PC-3 (cell line): ENCODE results near the gene HOXC10. TPM values are rescaled to one million over a fixed set of nuclear protein-coding genes. Genes with fewer than 3 reads are reported as not detected.
A peak's percentile ranks its signal among the peaks of the same experiment; 100 is the strongest.

ENCODE experiments used
- ATAC-seq: fragments of 200-7000 bp; cut with Tn5 transposase; 2 replicates; pipeline ENCODE4 v1.9.1; 2020; ENCODE audit warnings: mild to moderate bottlenecking, moderate library complexity
- BruUV-seq: library from RNA; stranded (reverse); fragments of 400-500 nt; replicated peaks from 2 replicates; lab custom pipeline; 2021; lab: Mats Ljungman, UMichigan
- CTCF ChIA-PET: fragments of 300-600 bp; sonication (Branson Sonifier 250); formaldehyde crosslinking; loops from one replicate; lab custom pipeline; 2022; ENCODE audit warnings: antibody characterized with exemption; lab: Charles Lee
- POLR2A ChIA-PET: fragments of 300-600 bp; sonication (Branson Sonifier 250); formaldehyde crosslinking; loops from one replicate; lab custom pipeline; 2022; ENCODE audit warnings: antibody characterized with exemption; ENCODE audit not compliant: unreplicated experiment; lab: Charles Lee
- DNase-seq: peaks from one replicate; pipeline ENCODE4 v3.0.0-alpha.2; 2015
- H2AFZ ChIP-seq: fragments of 300-600 bp; sonication (generic); 2 replicates; pipeline ENCODE4 v1.6.0; 2016; ENCODE audit warnings: antibody characterized with exemption, low read length
- H3F3A ChIP-seq: fragments of 300-600 bp; sonication (generic); one replicate; pipeline ENCODE4 v1.6.0; 2017; ENCODE audit warnings: antibody characterized with exemption, low read length, control low read depth, mild to moderate bottlenecking; ENCODE audit not compliant: unreplicated experiment
- H3K27ac ChIP-seq: fragments of 300-600 bp; sonication (generic); 2 replicates; pipeline ENCODE4 v1.5.1; 2016; ENCODE audit warnings: mild to moderate bottlenecking, low read length
- H3K27me3 ChIP-seq: fragments of 300-600 bp; sonication (generic); 2 replicates; pipeline ENCODE4 v1.6.1; 2016; ENCODE audit warnings: low read length, mixed read lengths
- H3K36me3 ChIP-seq: fragments of 300-600 bp; sonication (generic); 2 replicates; pipeline ENCODE4 v1.6.1; 2016; ENCODE audit warnings: low read depth, mixed run types, low read length, mixed read lengths
- H3K4me1 ChIP-seq: fragments of 300-600 bp; sonication (generic); 2 replicates; pipeline ENCODE4 v1.5.1; 2016; ENCODE audit warnings: low read length; ENCODE audit not compliant: insufficient read depth
- H3K4me2 ChIP-seq: fragments of 300-600 bp; sonication (generic); 2 replicates; pipeline ENCODE4 v1.6.0; 2016; ENCODE audit warnings: low read length
- H3K4me3 ChIP-seq: fragments of 300-600 bp; sonication (generic); 2 replicates; pipeline ENCODE4 v1.5.1; 2016; ENCODE audit warnings: mild to moderate bottlenecking, low read length, mixed read lengths
- H3K79me2 ChIP-seq: fragments of 300-600 bp; sonication (generic); 2 replicates; pipeline ENCODE4 v1.6.1; 2017; ENCODE audit warnings: low read length, mixed read lengths
- H3K9ac ChIP-seq: fragments of 300-600 bp; sonication (generic); 2 replicates; pipeline ENCODE4 v1.6.0; 2016; ENCODE audit warnings: mild to moderate bottlenecking, low read length
- H3K9me2 ChIP-seq: fragments of 300-600 bp; sonication (generic); replicated peaks from 2 replicates; pipeline ENCODE4 v1.6.1; 2016; ENCODE audit warnings: mixed run types, low read length, mixed read lengths
- H3K9me3 ChIP-seq: fragments of 300-600 bp; sonication (generic); 2 replicates; pipeline ENCODE4 v1.6.1; 2016; ENCODE audit warnings: low read length, mixed read lengths
- H4K20me1 ChIP-seq: fragments of 300-600 bp; sonication (generic); 2 replicates; pipeline ENCODE4 v1.6.1; 2016; ENCODE audit warnings: low read length, mixed read lengths
- EZH2 ChIP-seq: fragments of 300-600 bp; sonication (generic); IDR thresholded peaks from one replicate; pipeline ENCODE4 v1.6.1; 2017; ENCODE audit warnings: antibody characterized with exemption, mild to moderate bottlenecking, low read length; ENCODE audit not compliant: unreplicated experiment
- EZH2phosphoT487 ChIP-seq: fragments of 300-600 bp; sonication (generic); IDR thresholded peaks from 2 replicates; pipeline ENCODE4 v1.6.1; 2018; ENCODE audit warnings: mild to moderate bottlenecking, antibody characterized with exemption, low read length, borderline replicate concordance
- intact Hi-C: fragments of 100-400 bp; cut with micrococcal nuclease; formaldehyde crosslinking; loops from 2 replicates; pipeline ENCODE4 v1.9.0; 2023
- total RNA-seq: library from RNA; depleted of rRNA; stranded (reverse); fragments of >200 nt; gene quantifications from 2 replicates; pipeline ENCODE4 v1.2.3, GENCODE V29; 2014
- TF ChIP-seq, protein P1 (sequence below): fragments of 300-600 bp; sonication (generic); conservative IDR thresholded peaks from 2 replicates; pipeline ENCODE4 v1.5.1; 2017; ENCODE audit warnings: antibody characterized with exemption, low read depth, mild to moderate bottlenecking, low read length

HOXC10 gene
- total RNA-seq, 1 experiment from 2014 or later: 0.69 TPM

DNA sequence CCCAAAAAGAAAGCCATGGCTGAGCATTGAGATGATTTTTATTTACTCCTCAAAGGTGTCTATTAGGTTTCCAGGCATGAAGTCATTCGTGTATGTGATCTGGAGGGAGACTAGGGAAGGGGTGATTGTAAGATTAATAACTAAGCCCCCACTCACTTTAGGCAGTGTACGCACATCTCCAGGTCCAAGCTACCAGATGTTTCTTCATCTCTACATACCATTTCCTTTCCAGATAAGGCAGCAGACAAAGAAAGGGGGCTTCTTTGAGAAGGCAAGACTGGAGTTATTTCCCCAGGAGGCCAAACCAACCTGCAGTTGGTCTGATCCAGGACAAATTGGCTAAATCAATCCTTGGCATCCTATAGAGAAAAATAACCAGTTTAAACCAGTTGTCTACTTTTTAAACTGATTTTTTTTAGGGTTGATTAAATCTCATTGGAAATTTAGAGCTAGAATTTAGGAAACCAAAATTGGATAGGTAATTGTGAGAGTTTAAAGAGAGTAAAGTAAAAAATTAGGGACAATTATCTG is 42.4 kb upstream of the HOXC10 start:
- H3K36me3 ChIP-seq: peaks cover 8% of the 10 kb centered on the region; the same call in 1 of the 2 replicates
- H3K27me3 ChIP-seq: no peaks in the 10 kb centered on the region
- CTCF ChIA-PET: no interaction called here
- no TSS peak for BruUV-seq
- POLR2A ChIA-PET: no interaction called here
- no peak overlapping the region for H3K27ac ChIP-seq
- H3F3A ChIP-seq: no peaks in the 10 kb centered on the region
- intact Hi-C loops: loop anchor here (5.0 kb wide), 1 partner anchor 45 kb away; the partner anchor contains the start of gene HOXC10
- H4K20me1 ChIP-seq: no peaks in the 10 kb centered on the region
- no peak overlapping the region for H3K9ac ChIP-seq
- H3K9me2 ChIP-seq: no peaks in the 10 kb centered on the region
- H3K4me3 ChIP-seq: peak overlapping the region; percentile 36; the same call in 1 of the 2 replicates
- ATAC-seq (no peak), DNase-seq (no peak)
- peaks cover 57% of the 10 kb centered on the region for H3K79me2 ChIP-seq
- TF ChIP-seq EZH2 (no peak), EZH2phosphoT487 (no peak)
- TF ChIP-seq, protein P1, sequence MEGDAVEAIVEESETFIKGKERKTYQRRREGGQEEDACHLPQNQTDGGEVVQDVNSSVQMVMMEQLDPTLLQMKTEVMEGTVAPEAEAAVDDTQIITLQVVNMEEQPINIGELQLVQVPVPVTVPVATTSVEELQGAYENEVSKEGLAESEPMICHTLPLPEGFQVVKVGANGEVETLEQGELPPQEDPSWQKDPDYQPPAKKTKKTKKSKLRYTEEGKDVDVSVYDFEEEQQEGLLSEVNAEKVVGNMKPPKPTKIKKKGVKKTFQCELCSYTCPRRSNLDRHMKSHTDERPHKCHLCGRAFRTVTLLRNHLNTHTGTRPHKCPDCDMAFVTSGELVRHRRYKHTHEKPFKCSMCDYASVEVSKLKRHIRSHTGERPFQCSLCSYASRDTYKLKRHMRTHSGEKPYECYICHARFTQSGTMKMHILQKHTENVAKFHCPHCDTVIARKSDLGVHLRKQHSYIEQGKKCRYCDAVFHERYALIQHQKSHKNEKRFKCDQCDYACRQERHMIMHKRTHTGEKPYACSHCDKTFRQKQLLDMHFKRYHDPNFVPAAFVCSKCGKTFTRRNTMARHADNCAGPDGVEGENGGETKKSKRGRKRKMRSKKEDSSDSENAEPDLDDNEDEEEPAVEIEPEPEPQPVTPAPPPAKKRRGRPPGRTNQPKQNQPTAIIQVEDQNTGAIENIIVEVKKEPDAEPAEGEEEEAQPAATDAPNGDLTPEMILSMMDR: no peak
- peak overlapping the region; percentile 52 for H3K4me2 ChIP-seq
- H3K4me1 ChIP-seq: peaks cover 30% of the 10 kb centered on the region
- H2AFZ ChIP-seq: no peak overlapping the region
- no peaks in the 10 kb centered on the region for H3K9me3 ChIP-seq

DNA sequence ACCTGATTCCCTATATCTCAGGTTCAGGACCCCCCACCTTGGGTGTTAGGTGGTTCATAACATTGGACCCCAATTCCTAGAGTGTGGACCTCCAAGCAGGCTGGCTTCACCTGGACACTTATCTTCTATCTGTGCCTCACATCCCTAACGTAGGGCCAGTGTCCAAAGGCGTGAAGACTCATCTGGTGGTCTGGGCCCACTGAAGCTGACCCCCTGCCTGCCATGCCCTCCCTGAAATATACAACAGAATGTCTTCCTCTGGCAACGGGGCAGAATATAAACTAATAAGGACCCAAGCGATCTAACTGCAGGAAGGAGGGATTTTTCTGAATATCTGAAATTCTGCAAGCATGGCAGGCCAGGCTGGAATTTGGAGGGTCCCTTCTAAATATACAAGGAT is 40.7 kb upstream of the HOXC10 start:
- no peak overlapping the region for H3K27ac ChIP-seq
- no peaks in the 10 kb centered on the region for H3K27me3 ChIP-seq

More for the DNA sequence above, 40.7 kb upstream of the HOXC10 start:
- intact Hi-C loops: loop anchor here (5.0 kb wide), 1 partner anchor 43 kb away; the partner anchor contains the start of gene HOXC10
- DNase-seq: no peak
- H2AFZ ChIP-seq: no peak overlapping the region
- ChIA-PET POLR2A (no interaction called here), CTCF (interaction anchor here (0.6 kb wide), 1 partner anchor 247 kb away, joined by 10 read pairs; no protein-coding TSS in a partner anchor)
- H3K4me2 ChIP-seq: no peak overlapping the region
- H3K9ac ChIP-seq: no peak overlapping the region
- TF ChIP-seq, protein P1: no peak
- TF ChIP-seq EZH2phosphoT487 (no peak), EZH2 (no peak)
- no peaks in the 10 kb centered on the region for H3K9me3 ChIP-seq
- peaks cover 51% of the 10 kb centered on the region for H3K79me2 ChIP-seq
- H4K20me1 ChIP-seq: no peaks in the 10 kb centered on the region
- peaks cover 34% of the 10 kb centered on the region for H3K4me1 ChIP-seq
- no peak for ATAC-seq
- no TSS peak for BruUV-seq
- H3K9me2 ChIP-seq: no peaks in the 10 kb centered on the region
- no peak overlapping the region for H3K4me3 ChIP-seq
- H3F3A ChIP-seq: no peaks in the 10 kb centered on the region
- H3K36me3 ChIP-seq: peaks cover 8% of the 10 kb centered on the region; the same call in 1 of the 2 replicates
